Cardiac fibroblast (primary cell): Measurements from ENCODE around the gene ZNF136.
A peak's percentile ranks its signal among the peaks of the same experiment; 100 is the strongest.

Experiments used
- DNase-seq, 2 donors: peaks; one replicate each; pipeline versions ENCODE4 v3.0.0 to v3.0.0-alpha.2; 2010; ENCODE audit warnings: low read depth in 2 of 2
- H3K4me3 ChIP-seq, 2 donors: replicated peaks in 1 of 2; 1 replicate in 1 of 2; 2 replicates in 1 of 2; pipeline ENCODE4 v1.5.1; 2011; ENCODE audit warnings: low read depth in 2 of 2, low read length in 2 of 2, mild to moderate bottlenecking in 2 of 2, moderate library complexity in 1 of 2
- CTCF ChIP-seq: IDR thresholded peaks from one replicate; pipeline ENCODE4 v1.5.1; 2011; ENCODE audit warnings: low read depth, mild to moderate bottlenecking, low read length, inconsistent platforms

The ZNF136 gene

GRCh38 chr19:12139269-12139668 lies 23.6 kb upstream of the ZNF136 start:
- no peak for TF ChIP-seq CTCF
- peak overlapping the region; percentile 77 to 83 for H3K4me3 ChIP-seq
- peak in 1 of 2 donors; percentile 26 for DNase-seq

- no peak for TF ChIP-seq CTCF
Measured at GRCh38 chr19:12139885-12140544, 22.9 kb upstream of the ZNF136 start, which contains the start of gene ZNF20. Gene ZNF20, minus strand, starts transcription at chr19:12140350. Its CDS starts 168 bp downstream, at chr19:12140182.

GRCh38 chr19:12140545-12141404 lies 22.1 kb upstream of the ZNF136 start:
- peak; percentile 86 for TF ChIP-seq CTCF
- peak overlapping the region; percentile 77 to 83 for H3K4me3 ChIP-seq
- peak; percentile 88 to 90 for DNase-seq

More at GRCh38 chr19:12139885-12140544, 22.9 kb upstream of the ZNF136 start, which contains the start of gene ZNF20:
- H3K4me3 ChIP-seq: peak within 1 kb of the TSS; percentile 77 to 83
- DNase-seq: peak; percentile 94 to 95

GRCh38 chr19:12141405-12141736 lies 21.5 kb upstream of the ZNF136 start:
- no peak for DNase-seq
- H3K4me3 ChIP-seq: no peak overlapping the region
- TF ChIP-seq CTCF: no peak

GRCh38 chr19:12145348-12145747 lies 17.5 kb upstream of the ZNF136 start:
- H3K4me3 ChIP-seq: no peak overlapping the region
- no peak for DNase-seq
- no peak for TF ChIP-seq CTCF

GRCh38 chr19:12155324-12155860 lies 7.5 kb upstream of the ZNF136 start:
- H3K4me3 ChIP-seq: peak overlapping the region; percentile 76 to 87
- peak in 1 of 2 donors; percentile 9 for DNase-seq
- no peak for TF ChIP-seq CTCF
